HepG2 (cell line): Measurements from ENCODE around the gene NTSR2. TPM values are rescaled to one million over a fixed set of nuclear protein-coding genes. Genes with fewer than 3 reads are reported as not detected.

Experiments used
- AHR ChIP-seq: IDR thresholded peaks from 2 replicates; pipeline ENCODE4 v1.6.1; 2018; ENCODE audit warnings: missing genetic modification reagents, missing compliant biosample characterization
- ARNT ChIP-seq: fragments of 450-650 bp; IDR thresholded peaks from 2 replicates; pipeline ENCODE4 v1.6.1; 2017
- FLYWCH1 ChIP-seq: sonication (generic); formaldehyde crosslinking; IDR thresholded peaks from 2 replicates; pipeline ENCODE4 v1.8.1; 2023; ENCODE audit warnings: mild to moderate bottlenecking, missing genetic modification reagents
- HNF1A ChIP-seq, 2 experiments: sonication (generic) in 1 of 2; formaldehyde crosslinking in 1 of 2; IDR thresholded peaks; 2 replicates each; pipeline versions ENCODE4 v1.4.0 to v1.6.1; 2016 to 2020; ENCODE audit warnings: borderline replicate concordance in 1 of 2, low read depth in 1 of 2, mild to moderate bottlenecking in 1 of 2, missing genetic modification reagents in 1 of 2
- IRF1 ChIP-seq: sonication (generic); formaldehyde crosslinking; IDR thresholded peaks from 2 replicates; pipeline ENCODE4 v1.4.0; 2020; ENCODE audit warnings: low read depth, mild to moderate bottlenecking, missing genetic modification reagents
- KDM1A ChIP-seq: IDR thresholded peaks from 2 replicates; pipeline ENCODE4 v1.6.1; 2016; ENCODE audit warnings: missing compliant biosample characterization
- MED8 ChIP-seq: sonication (generic); formaldehyde crosslinking; IDR thresholded peaks from 2 replicates; pipeline ENCODE4 v1.8.1; 2023; ENCODE audit warnings: mild to moderate bottlenecking, missing genetic modification reagents; ENCODE audit not compliant: insufficient replicate concordance
- MIXL1 ChIP-seq: IDR thresholded peaks from 2 replicates; pipeline ENCODE4 v1.6.1; 2016
- MTA1 ChIP-seq: sonication (generic); formaldehyde crosslinking; IDR thresholded peaks from 2 replicates; pipeline ENCODE4 v1.4.0; 2020; ENCODE audit warnings: missing genetic modification reagents, mild to moderate bottlenecking, borderline replicate concordance
- NFIC ChIP-seq: IDR thresholded peaks from 2 replicates; pipeline ENCODE4 v1.6.1; 2012; ENCODE audit warnings: mild to moderate bottlenecking, low read length, inconsistent platforms
- NFYB ChIP-seq: sonication (generic); formaldehyde crosslinking; IDR thresholded peaks from 2 replicates; pipeline ENCODE4 v1.4.0; 2020; ENCODE audit warnings: missing genetic modification reagents
- WIZ ChIP-seq: sonication (generic); formaldehyde crosslinking; IDR thresholded peaks from 2 replicates; pipeline ENCODE4 v1.5.1; 2020; ENCODE audit warnings: mild to moderate bottlenecking, missing genetic modification reagents
- ZMYM3 ChIP-seq: sonication (generic); formaldehyde crosslinking; IDR thresholded peaks from 2 replicates; pipeline ENCODE4 v1.5.1; 2020; ENCODE audit warnings: mild to moderate bottlenecking, missing genetic modification reagents
- ZNF136 ChIP-seq: sonication (generic); formaldehyde crosslinking; IDR thresholded peaks from 2 replicates; pipeline ENCODE4 v1.8.1; 2022; ENCODE audit warnings: low read depth, mild to moderate bottlenecking, moderate library complexity, missing genetic modification reagents
- ZNF224 ChIP-seq: sonication (generic); formaldehyde crosslinking; IDR thresholded peaks from 2 replicates; pipeline ENCODE4 v1.5.0; 2020; ENCODE audit warnings: mild to moderate bottlenecking, missing genetic modification reagents
- ZNF350 ChIP-seq: sonication (generic); formaldehyde crosslinking; IDR thresholded peaks from 2 replicates; pipeline ENCODE4 v1.4.0; 2020; ENCODE audit warnings: mild to moderate bottlenecking, low read depth, missing genetic modification reagents, borderline replicate concordance
- ZNF441 ChIP-seq: sonication (generic); formaldehyde crosslinking; IDR thresholded peaks from 2 replicates; pipeline ENCODE4 v1.7.0; 2021; ENCODE audit warnings: missing genetic modification reagents, borderline replicate concordance
- ZNF788 ChIP-seq: sonication (generic); formaldehyde crosslinking; IDR thresholded peaks from 2 replicates; pipeline ENCODE4 v1.5.0; 2020; ENCODE audit warnings: mild to moderate bottlenecking, missing genetic modification reagents, borderline replicate concordance
- polyA plus RNA-seq, 8 experiments: library from polyadenylated mRNA; depleted of rRNA in 3 of 8; stranded (reverse) in 7 of 8; unstranded in 1 of 8; fragments of >200 nt; fragmentation: Illumina TruSeq in 4 of 8; extraction: Trizol in 4 of 8; gene quantifications; 2 replicates each; pipeline versions ENCODE4 v1.2.1 to v1.2.3, GENCODE V29; 2011 to 2016; ENCODE audit warnings: low read depth in 4 of 8, missing spikeins in 1 of 8, mixed read lengths in 1 of 8; ENCODE audit not compliant: insufficient read depth in 1 of 8
- total RNA-seq, 5 experiments: library from RNA; depleted of rRNA; stranded (reverse); fragments of >200 nt; fragmentation: Illumina TruSeq; extraction: Trizol; gene quantifications; 2 replicates each; pipeline ENCODE4 v1.2.3, GENCODE V29; 2016; ENCODE audit warnings: low read depth in 1 of 5
- TF ChIP-seq, protein P1 (sequence below): sonication (generic); formaldehyde crosslinking; IDR thresholded peaks from 2 replicates; pipeline ENCODE4 v1.5.0; 2020; ENCODE audit warnings: missing genetic modification reagents
- TF ChIP-seq, protein P2 (sequence below): sonication (generic); formaldehyde crosslinking; IDR thresholded peaks from 2 replicates; pipeline ENCODE4 v1.8.1; 2023; ENCODE audit warnings: missing genetic modification reagents, inconsistent platforms, borderline replicate concordance
- TF ChIP-seq, protein P3 (sequence below): sonication (generic); formaldehyde crosslinking; IDR thresholded peaks from 2 replicates; pipeline ENCODE4 v1.4.0; 2020; ENCODE audit warnings: missing genetic modification reagents, mild to moderate bottlenecking, borderline replicate concordance

NTSR2 gene
- total and polyA plus RNA-seq, 2 of the 13 experiments (the other 11 are each of a cell fraction or from before 2014, with no cell fraction given), result not detected

GRCh38 chr2:11669454-11670291 is at the start of gene NTSR2 (continued):
- TF ChIP-seq NFIC (no peak), ZNF441 (CRISPR knock-in tag) (peak; percentile 97), HNF1A (IDR thresholded peaks at IDR 0.05; ENCODE audit: low read depth) (no peak), HNF1A (CRISPR knock-in tag; IDR thresholded peaks at IDR 0.05; ENCODE audit: borderline replicate concordance) (peak; percentile 78), AHR (CRISPR knock-in tag) (peak; percentile 99), MED8 (CRISPR knock-in tag) (peak; percentile 65), MTA1 (CRISPR knock-in tag) (peak; percentile 96), IRF1 (CRISPR knock-in tag) (peak; percentile 94), MIXL1 (CRISPR knock-in tag) (peak; percentile 90; the same call in 1 of the 2 replicates), ZNF350 (CRISPR knock-in tag) (peak; percentile 55; the same call in 1 of the 2 replicates), ZNF224 (peak; percentile 97), ZNF136 (peak; percentile 61; the same call in 1 of the 2 replicates), KDM1A (CRISPR knock-in tag) (peak; percentile 72; the same call in 1 of the 2 replicates), ZNF788 (CRISPR knock-in tag) (peak; percentile 82; the same call in 1 of the 2 replicates), ARNT (no peak), WIZ (CRISPR knock-in tag) (peak; percentile 99), FLYWCH1 (CRISPR knock-in tag) (peak; percentile 98), ZMYM3 (CRISPR knock-in tag) (peak; percentile 22; the same call in 1 of the 2 replicates), NFYB (CRISPR knock-in tag) (peak; percentile 50; the same call in 1 of the 2 replicates)
- TF ChIP-seq, protein P1, sequence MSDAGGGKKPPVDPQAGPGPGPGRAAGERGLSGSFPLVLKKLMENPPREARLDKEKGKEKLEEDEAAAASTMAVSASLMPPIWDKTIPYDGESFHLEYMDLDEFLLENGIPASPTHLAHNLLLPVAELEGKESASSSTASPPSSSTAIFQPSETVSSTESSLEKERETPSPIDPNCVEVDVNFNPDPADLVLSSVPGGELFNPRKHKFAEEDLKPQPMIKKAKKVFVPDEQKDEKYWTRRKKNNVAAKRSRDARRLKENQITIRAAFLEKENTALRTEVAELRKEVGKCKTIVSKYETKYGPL (CRISPR knock-in tag), result peak; percentile 95
- TF ChIP-seq, protein P2, sequence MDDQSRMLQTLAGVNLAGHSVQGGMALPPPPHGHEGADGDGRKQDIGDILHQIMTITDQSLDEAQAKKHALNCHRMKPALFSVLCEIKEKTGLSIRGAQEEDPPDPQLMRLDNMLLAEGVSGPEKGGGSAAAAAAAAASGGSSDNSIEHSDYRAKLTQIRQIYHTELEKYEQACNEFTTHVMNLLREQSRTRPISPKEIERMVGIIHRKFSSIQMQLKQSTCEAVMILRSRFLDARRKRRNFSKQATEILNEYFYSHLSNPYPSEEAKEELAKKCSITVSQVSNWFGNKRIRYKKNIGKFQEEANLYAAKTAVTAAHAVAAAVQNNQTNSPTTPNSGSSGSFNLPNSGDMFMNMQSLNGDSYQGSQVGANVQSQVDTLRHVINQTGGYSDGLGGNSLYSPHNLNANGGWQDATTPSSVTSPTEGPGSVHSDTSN, result peak; percentile 98
- TF ChIP-seq, protein P3, sequence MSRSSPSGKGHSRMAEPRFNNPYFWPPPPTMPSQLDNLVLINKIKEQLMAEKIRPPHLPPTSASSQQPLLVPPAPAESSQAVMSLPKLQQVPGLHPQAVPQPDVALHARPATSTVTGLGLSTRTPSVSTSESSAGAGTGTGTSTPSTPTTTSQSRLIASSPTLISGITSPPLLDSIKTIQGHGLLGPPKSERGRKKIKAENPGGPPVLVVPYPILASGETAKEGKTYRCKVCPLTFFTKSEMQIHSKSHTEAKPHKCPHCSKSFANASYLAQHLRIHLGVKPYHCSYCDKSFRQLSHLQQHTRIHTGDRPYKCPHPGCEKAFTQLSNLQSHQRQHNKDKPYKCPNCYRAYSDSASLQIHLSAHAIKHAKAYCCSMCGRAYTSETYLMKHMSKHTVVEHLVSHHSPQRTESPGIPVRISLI, result peak; percentile 67; the same call in 1 of the 2 replicates
